A549 (cell line): ENCODE results near the gene CBFB.

Source experiments
- CEBPB ChIP-seq, 2 experiments: fragments of >200 bp in 1 of 2; sonication (Bioruptor Twin) in 1 of 2; formaldehyde crosslinking in 1 of 2; IDR thresholded peaks; 2 replicates each; pipeline ENCODE4 v1.6.1; 2012 to 2016
- ESRRA ChIP-seq: fragments of 150-350 bp; IDR thresholded peaks from 2 replicates; pipeline ENCODE4 v1.6.1; 2014; ENCODE audit warnings: mild to moderate bottlenecking, low read length, borderline replicate concordance
- HOXB5 ChIP-seq: fragments of 250-450 bp; sonication (Bioruptor Pico); IDR thresholded peaks from 2 replicates; pipeline ENCODE4 v1.5.0; 2020; ENCODE audit warnings: mild to moderate bottlenecking, moderate library complexity
- MAFK ChIP-seq: fragments of 450-650 bp; IDR thresholded peaks from 2 replicates; pipeline ENCODE4 v1.6.1; 2014; ENCODE audit not compliant: partially characterized antibody
- NPAS2 ChIP-seq: fragments of 250-450 bp; sonication (Bioruptor Pico); IDR thresholded peaks from 2 replicates; pipeline ENCODE4 v1.8.0; 2022; ENCODE audit warnings: mild to moderate bottlenecking, moderate library complexity, borderline replicate concordance
- POLR2A ChIP-seq: IDR thresholded peaks from 2 replicates; pipeline ENCODE4 v1.6.1; 2012; ENCODE audit warnings: mild to moderate bottlenecking, low read length
- RARB ChIP-seq: fragments of 250-450 bp; sonication (Bioruptor Pico); IDR thresholded peaks from 2 replicates; pipeline ENCODE4 v1.8.0; 2021; ENCODE audit warnings: mild to moderate bottlenecking, moderate library complexity
- RFX5 ChIP-seq: fragments of 450-650 bp; IDR thresholded peaks from 2 replicates; pipeline ENCODE4 v1.7.1; 2014; ENCODE audit warnings: antibody characterized with exemption, mild to moderate bottlenecking, moderate library complexity
- ZC3H11A ChIP-seq: fragments of 450-650 bp; IDR thresholded peaks from 2 replicates; pipeline ENCODE4 v1.6.1; 2014; ENCODE audit warnings: antibody characterized with exemption, mild to moderate bottlenecking
- TF ChIP-seq, protein P1 (sequence below): fragments of >200 bp; sonication (Bioruptor Twin); formaldehyde crosslinking; IDR thresholded peaks from 3 replicates; pipeline ENCODE4 v1.5.1; 2016
- TF ChIP-seq, protein P2 (sequence below): IDR thresholded peaks from 2 replicates; pipeline ENCODE4 v1.6.1; 2012; ENCODE audit warnings: low read depth, borderline replicate concordance
- TF ChIP-seq, protein P3 (sequence below): fragments of 450-650 bp; IDR thresholded peaks from 2 replicates; pipeline ENCODE4 v1.6.1; 2014; ENCODE audit warnings: antibody characterized with exemption

DNA sequence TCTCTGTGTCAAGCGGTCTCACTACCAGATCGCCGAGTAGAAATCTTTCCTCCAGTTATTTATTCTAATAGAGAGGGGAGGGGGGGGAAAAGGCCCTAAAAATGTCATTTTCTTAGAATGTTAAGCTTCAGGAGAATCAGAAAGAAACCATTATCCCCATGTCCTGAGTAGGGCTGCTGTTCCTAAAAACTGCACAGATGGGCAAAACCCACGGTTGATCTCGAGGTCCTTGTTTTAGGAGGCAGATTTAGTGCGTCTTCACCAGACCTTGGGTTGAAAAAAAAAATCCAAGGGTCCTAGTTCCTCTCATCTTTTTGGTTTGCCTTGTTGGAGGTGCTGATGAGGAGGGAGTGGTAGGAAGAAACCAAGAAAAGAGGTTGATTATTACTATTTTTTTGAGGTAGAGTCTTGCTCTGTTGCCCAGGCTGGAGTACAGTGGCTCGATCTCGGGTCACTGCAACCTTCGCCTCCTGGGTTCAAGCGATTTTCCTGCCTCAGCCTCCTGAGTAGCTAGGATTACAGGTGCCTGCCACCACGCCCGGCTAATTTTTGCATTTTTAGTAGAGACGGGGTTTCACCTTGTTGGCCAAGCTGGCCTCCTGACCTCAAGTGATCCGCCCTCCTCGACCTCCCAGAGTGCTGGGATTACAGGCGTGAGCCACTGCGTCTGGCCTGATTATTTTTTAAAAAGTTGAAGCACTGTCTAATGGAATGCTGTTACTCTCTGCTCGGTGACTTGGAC, 1.4 kb downstream of the CBFB start:
- TF ChIP-seq, protein P1, sequence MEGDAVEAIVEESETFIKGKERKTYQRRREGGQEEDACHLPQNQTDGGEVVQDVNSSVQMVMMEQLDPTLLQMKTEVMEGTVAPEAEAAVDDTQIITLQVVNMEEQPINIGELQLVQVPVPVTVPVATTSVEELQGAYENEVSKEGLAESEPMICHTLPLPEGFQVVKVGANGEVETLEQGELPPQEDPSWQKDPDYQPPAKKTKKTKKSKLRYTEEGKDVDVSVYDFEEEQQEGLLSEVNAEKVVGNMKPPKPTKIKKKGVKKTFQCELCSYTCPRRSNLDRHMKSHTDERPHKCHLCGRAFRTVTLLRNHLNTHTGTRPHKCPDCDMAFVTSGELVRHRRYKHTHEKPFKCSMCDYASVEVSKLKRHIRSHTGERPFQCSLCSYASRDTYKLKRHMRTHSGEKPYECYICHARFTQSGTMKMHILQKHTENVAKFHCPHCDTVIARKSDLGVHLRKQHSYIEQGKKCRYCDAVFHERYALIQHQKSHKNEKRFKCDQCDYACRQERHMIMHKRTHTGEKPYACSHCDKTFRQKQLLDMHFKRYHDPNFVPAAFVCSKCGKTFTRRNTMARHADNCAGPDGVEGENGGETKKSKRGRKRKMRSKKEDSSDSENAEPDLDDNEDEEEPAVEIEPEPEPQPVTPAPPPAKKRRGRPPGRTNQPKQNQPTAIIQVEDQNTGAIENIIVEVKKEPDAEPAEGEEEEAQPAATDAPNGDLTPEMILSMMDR, result no peak
- TF ChIP-seq MAFK (no peak), POLR2A (no peak), CEBPB (IDR thresholded peaks at IDR 0.05) (no peak), HOXB5 (CRISPR knock-in tag) (no peak), NPAS2 (no peak), ESRRA (no peak), ZC3H11A (no peak), RFX5 (no peak), RARB (no peak)
- TF ChIP-seq, protein P2, sequence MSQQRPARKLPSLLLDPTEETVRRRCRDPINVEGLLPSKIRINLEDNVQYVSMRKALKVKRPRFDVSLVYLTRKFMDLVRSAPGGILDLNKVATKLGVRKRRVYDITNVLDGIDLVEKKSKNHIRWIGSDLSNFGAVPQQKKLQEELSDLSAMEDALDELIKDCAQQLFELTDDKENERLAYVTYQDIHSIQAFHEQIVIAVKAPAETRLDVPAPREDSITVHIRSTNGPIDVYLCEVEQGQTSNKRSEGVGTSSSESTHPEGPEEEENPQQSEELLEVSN, result no peak
- TF ChIP-seq, protein P3, sequence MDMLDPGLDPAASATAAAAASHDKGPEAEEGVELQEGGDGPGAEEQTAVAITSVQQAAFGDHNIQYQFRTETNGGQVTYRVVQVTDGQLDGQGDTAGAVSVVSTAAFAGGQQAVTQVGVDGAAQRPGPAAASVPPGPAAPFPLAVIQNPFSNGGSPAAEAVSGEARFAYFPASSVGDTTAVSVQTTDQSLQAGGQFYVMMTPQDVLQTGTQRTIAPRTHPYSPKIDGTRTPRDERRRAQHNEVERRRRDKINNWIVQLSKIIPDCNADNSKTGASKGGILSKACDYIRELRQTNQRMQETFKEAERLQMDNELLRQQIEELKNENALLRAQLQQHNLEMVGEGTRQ, result no peak
